Stimulated activated effector memory CD8-positive, alpha-beta T cell treated with anti-CD3 and anti-CD28 coated beads, Interleukin-12 subunit alpha, Interleukin-12 subunit beta, amount 100 ng/mL, for 72 hours (primary cell): Measurements from ENCODE around the gene TBC1D4.
"Not testable (repeated sequence)": the region's sequence is repeated elsewhere in the genome, so short reads cannot be mapped to it uniquely, and the experiment has no call there.

ENCODE experiments used
- ATAC-seq: fragments of 150-1000 bp; cut with Tn5 transposase; 2 replicates; pipeline ENCODE4 v1.10.0; 2021
- DNase-seq, 2 donors: peaks; one replicate each; pipeline ENCODE4 v3.0.0; 2021 to 2022; ENCODE audit warnings: low spot score in 2 of 2
- H3K27ac Mint-ChIP-seq: one replicate; pipeline ENCODE4 v1.8.0; 2022; ENCODE audit warnings: mild to moderate bottlenecking, mixed read lengths
- H3K36me3 Mint-ChIP-seq: one replicate; pipeline ENCODE4 v1.8.0; 2022; ENCODE audit warnings: mild to moderate bottlenecking, mixed read lengths
- H3K4me1 Mint-ChIP-seq: one replicate; pipeline ENCODE4 v1.8.0; 2022; ENCODE audit warnings: mixed read lengths
- H3K4me3 Mint-ChIP-seq: one replicate; pipeline ENCODE4 v1.8.0; 2022; ENCODE audit warnings: mild to moderate bottlenecking, mixed read lengths
- H3K9me3 Mint-ChIP-seq: one replicate; pipeline ENCODE4 v1.8.0; 2022; ENCODE audit warnings: mixed read lengths

TBC1D4 gene

GRCh38 chr13:75357576-75358289, 124.2 kb downstream of the TBC1D4 start:
- Mint-ChIP-seq H3K36me3 (no peaks in the 10 kb centered on the region), H3K4me1 (peaks cover 16% of the 10 kb centered on the region), H3K4me3 (no peak overlapping the region), H3K27ac (no peak overlapping the region), H3K9me3 (no peaks in the 10 kb centered on the region)
- peak; percentile 84 for ATAC-seq
- DNase-seq, result peak in 1 of 2 donors; percentile 64

- H3K27ac Mint-ChIP-seq, result no peak overlapping the region
- ATAC-seq (no peak), DNase-seq (no peak)
- no peaks in the 10 kb centered on the region for H3K9me3 Mint-ChIP-seq
- H3K4me3 Mint-ChIP-seq, result no peak overlapping the region
- H3K4me1 Mint-ChIP-seq, result peaks cover 16% of the 10 kb centered on the region
- H3K36me3 Mint-ChIP-seq, result no peaks in the 10 kb centered on the region
Measured at GRCh38 chr13:75356421-75356820, 125.5 kb downstream of the TBC1D4 start.

- ATAC-seq (no peak), DNase-seq (no peak)
- Mint-ChIP-seq H3K36me3 (no peaks in the 10 kb centered on the region), H3K4me3 (no peak overlapping the region), H3K27ac (no peak overlapping the region), H3K4me1 (peaks cover 16% of the 10 kb centered on the region), H3K9me3 (no peaks in the 10 kb centered on the region)
Measured at GRCh38 chr13:75355609-75356008, 126.4 kb downstream of the TBC1D4 start.

GRCh38 chr13:75353781-75354193, 128.2 kb downstream of the TBC1D4 start:
- H3K4me3 Mint-ChIP-seq, result peak overlapping the region; percentile 0
- no peaks in the 10 kb centered on the region for H3K9me3 Mint-ChIP-seq
- DNase-seq, result no peak
- peak; percentile 95 for ATAC-seq
- H3K27ac Mint-ChIP-seq, result no peak overlapping the region
- H3K36me3 Mint-ChIP-seq, result no peaks in the 10 kb centered on the region
- H3K4me1 Mint-ChIP-seq, result peaks cover 16% of the 10 kb centered on the region

GRCh38 chr13:75352641-75353327, 129.2 kb downstream of the TBC1D4 start:
- no peak for DNase-seq
- H3K9me3 Mint-ChIP-seq, result no peaks in the 10 kb centered on the region
- no peaks in the 10 kb centered on the region for H3K36me3 Mint-ChIP-seq

GRCh38 chr13:75351538-75351937, 130.4 kb downstream of the TBC1D4 start:
- H3K36me3 Mint-ChIP-seq, DNase-seq, ATAC-seq, H3K4me3 Mint-ChIP-seq, H3K27ac Mint-ChIP-seq, H3K9me3 Mint-ChIP-seq: not testable (repeated sequence)
- H3K4me1 Mint-ChIP-seq, result peaks cover 16% of the 10 kb centered on the region

More at GRCh38 chr13:75352641-75353327, 129.2 kb downstream of the TBC1D4 start:
- Mint-ChIP-seq H3K4me3 (no peak overlapping the region), H3K4me1 (peaks cover 16% of the 10 kb centered on the region), H3K27ac (no peak overlapping the region)
- ATAC-seq, result no peak

- Mint-ChIP-seq H3K27ac (no peak overlapping the region), H3K9me3 (no peaks in the 10 kb centered on the region), H3K4me3 (no peak overlapping the region), H3K4me1 (no peaks in the 10 kb centered on the region), H3K36me3 (no peaks in the 10 kb centered on the region)
- DNase-seq (no peak), ATAC-seq (no peak)
Measured at GRCh38 chr13:75347925-75348324, 134.0 kb downstream of the TBC1D4 start.

- no peak overlapping the region for H3K27ac Mint-ChIP-seq
- H3K4me3 Mint-ChIP-seq, result no peak overlapping the region
- no peaks in the 10 kb centered on the region for H3K36me3 Mint-ChIP-seq
- no peak for ATAC-seq
- no peaks in the 10 kb centered on the region for H3K4me1 Mint-ChIP-seq
- no peak for DNase-seq
- no peaks in the 10 kb centered on the region for H3K9me3 Mint-ChIP-seq
Measured at GRCh38 chr13:75347457-75347856, 134.5 kb downstream of the TBC1D4 start.

- ATAC-seq (no peak), DNase-seq (no peak)
- no peak overlapping the region for H3K4me3 Mint-ChIP-seq
- no peak overlapping the region for H3K27ac Mint-ChIP-seq
- H3K9me3 Mint-ChIP-seq, result no peaks in the 10 kb centered on the region
- no peaks in the 10 kb centered on the region for H3K4me1 Mint-ChIP-seq
- no peaks in the 10 kb centered on the region for H3K36me3 Mint-ChIP-seq
Measured at GRCh38 chr13:75345193-75345592, 136.8 kb downstream of the TBC1D4 start.

GRCh38 chr13:75341028-75341427, 140.9 kb downstream of the TBC1D4 start:
- Mint-ChIP-seq H3K4me1 (no peaks in the 10 kb centered on the region), H3K9me3 (no peaks in the 10 kb centered on the region), H3K4me3 (no peak overlapping the region), H3K36me3 (no peaks in the 10 kb centered on the region), H3K27ac (no peak overlapping the region)
- no peak for DNase-seq
- no peak for ATAC-seq

GRCh38 chr13:75339635-75340374, 142.2 kb downstream of the TBC1D4 start:
- no peaks in the 10 kb centered on the region for H3K9me3 Mint-ChIP-seq
- DNase-seq (no peak), ATAC-seq (no peak)
- no peak overlapping the region for H3K4me3 Mint-ChIP-seq
- H3K36me3 Mint-ChIP-seq, result no peaks in the 10 kb centered on the region
- no peaks in the 10 kb centered on the region for H3K4me1 Mint-ChIP-seq
- no peak overlapping the region for H3K27ac Mint-ChIP-seq

- Mint-ChIP-seq H3K27ac (no peak overlapping the region), H3K36me3 (no peaks in the 10 kb centered on the region), H3K4me3 (no peak overlapping the region), H3K9me3 (no peaks in the 10 kb centered on the region), H3K4me1 (no peaks in the 10 kb centered on the region)
- DNase-seq (no peak), ATAC-seq (peak; percentile 31)
Measured at GRCh38 chr13:75334634-75335447, 147.1 kb downstream of the TBC1D4 start.

- H3K27ac Mint-ChIP-seq, result no peak overlapping the region
- no peaks in the 10 kb centered on the region for H3K4me1 Mint-ChIP-seq
- H3K9me3 Mint-ChIP-seq, result no peaks in the 10 kb centered on the region
- H3K4me3 Mint-ChIP-seq, result no peak overlapping the region
- no peaks in the 10 kb centered on the region for H3K36me3 Mint-ChIP-seq
- no peak for ATAC-seq
- no peak for DNase-seq
Measured at GRCh38 chr13:75333103-75333502, 148.9 kb downstream of the TBC1D4 start.

GRCh38 chr13:75331792-75332349, 150.1 kb downstream of the TBC1D4 start:
- no peaks in the 10 kb centered on the region for H3K9me3 Mint-ChIP-seq
- H3K27ac Mint-ChIP-seq, result no peak overlapping the region
- ATAC-seq (no peak), DNase-seq (no peak)
- peaks cover 2% of the 10 kb centered on the region for H3K4me1 Mint-ChIP-seq
- H3K4me3 Mint-ChIP-seq, result no peak overlapping the region
- H3K36me3 Mint-ChIP-seq, result no peaks in the 10 kb centered on the region

- DNase-seq, result no peak
- Mint-ChIP-seq H3K27ac (no peak overlapping the region), H3K4me3 (no peak overlapping the region), H3K36me3 (no peaks in the 10 kb centered on the region), H3K4me1 (peaks cover 12% of the 10 kb centered on the region), H3K9me3 (no peaks in the 10 kb centered on the region)
- ATAC-seq, result no peak
Measured at GRCh38 chr13:75330770-75331169, 151.2 kb downstream of the TBC1D4 start.
